ENCODE measurements around the gene TLE4. TPM values are rescaled to one million over a fixed set of nuclear protein-coding genes. Genes with fewer than 3 reads are reported as not detected.
"Not testable (repeated sequence)": the region's sequence is repeated elsewhere in the genome, so short reads cannot be mapped to it uniquely, and the experiment has no call there.

TLE4 gene
- total RNA-seq, result 10 to 100 TPM; 30.1 to 93.9 (median 56.2) TPM

GRCh38 chr9:79571309-79572031, at the start of gene TLE4:
TLE4 (plus strand) TSS chr9:79571965; CDS start chr9:79572791, 826 bp downstream.
- peak within 1 kb of the TSS; percentile 78 to 93 for H3K27ac ChIP-seq
- ATAC-seq (replicated peaks in 6 of 8), result peak; percentile 84 to 90 (median 88)
- in situ Hi-C loops (cut with MboI; ENCODE audit: low pct_unique_long_range_greater_than_20kb in 2 of 9, low sequenced_read_pairs in 9 of 9, unreplicated experiment in 9 of 9), result loop anchor here in 3 of 9 experiments (25.0 kb wide), 2 partner anchors 434 to 959 kb away; no protein-coding TSS in a partner anchor
- 0% methylated on average over 1 to 14 of the region's 48 CpGs; no CpG with 5 or more reads in 3 of the 10 experiments for WGBS, 10 experiments
- H3K4me1 ChIP-seq (replicated peaks in 1 of 2), result peaks cover 1 to 5% of the 10 kb centered on the region in 2 donors
- H3K4me3 ChIP-seq, result peak within 1 kb of the TSS; percentile 59 to 95 (median 91)

GRCh38 chr9:79522793-79523192, 49.0 kb upstream of the TLE4 start:
- in situ Hi-C loops (cut with MboI; ENCODE audit: low pct_unique_long_range_greater_than_20kb in 2 of 9, low sequenced_read_pairs in 9 of 9, unreplicated experiment in 9 of 9), result no loop called here
- Histone ChIP-seq H3K27ac (no peak overlapping the region), H3K4me3 (no peak overlapping the region), H3K4me1 (replicated peaks in 1 of 2) (no peaks in the 10 kb centered on the region)
- WGBS, 10 experiments, result 57 to 100% (median 91%) methylated on average over 1 to 4 of the region's 4 CpGs; no CpG with 5 or more reads in 1 of the 10 experiments
- ATAC-seq (replicated peaks in 6 of 8), result no peak

GRCh38 chr9:79524266-79524665, 47.5 kb upstream of the TLE4 start:
- no peak overlapping the region for H3K27ac ChIP-seq
- no peak overlapping the region for H3K4me3 ChIP-seq
- H3K4me1 ChIP-seq (replicated peaks in 1 of 2), result no peaks in the 10 kb centered on the region
- ATAC-seq (replicated peaks in 6 of 8), result no peak
- in situ Hi-C loops (cut with MboI; ENCODE audit: low pct_unique_long_range_greater_than_20kb in 2 of 9, low sequenced_read_pairs in 9 of 9, unreplicated experiment in 9 of 9), result no loop called here

DNA sequence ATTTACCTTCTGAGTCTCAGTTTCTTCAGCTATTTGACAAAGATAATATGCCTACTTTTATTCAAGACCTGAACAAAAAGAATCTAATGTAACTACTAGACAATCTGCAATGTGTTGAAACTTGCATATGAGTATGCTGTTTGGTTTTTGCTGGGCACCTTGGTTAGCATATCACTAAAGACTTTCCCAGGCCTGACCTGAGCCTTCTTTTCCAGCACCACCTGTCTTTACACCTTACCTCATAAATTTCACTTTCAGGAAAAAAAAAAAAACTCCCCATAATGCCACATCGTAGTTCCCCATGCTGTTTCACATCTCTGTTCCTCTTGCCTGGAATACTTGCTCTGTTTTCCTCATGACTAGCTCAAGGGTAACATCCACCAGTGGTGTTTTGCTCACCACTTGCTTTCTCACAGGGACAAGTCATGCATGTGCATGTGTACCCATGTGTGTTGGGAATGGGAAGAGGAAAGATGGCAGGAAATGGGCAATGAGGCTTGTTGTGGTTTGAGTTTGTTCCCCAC, 45.6 kb upstream of the TLE4 start:
- H3K4me3 ChIP-seq, result no peak overlapping the region
- no peak for ATAC-seq (replicated peaks in 6 of 8)
- H3K27ac ChIP-seq, result no peak overlapping the region
- in situ Hi-C loops (cut with MboI; ENCODE audit: low pct_unique_long_range_greater_than_20kb in 2 of 9, low sequenced_read_pairs in 9 of 9, unreplicated experiment in 9 of 9), result no loop called here
- no peaks in the 10 kb centered on the region for H3K4me1 ChIP-seq (replicated peaks in 1 of 2)
- 0 to 100% (median 67%) methylated on average over 1 of the region's 1 CpG; no CpG with 5 or more reads in 3 of the 10 experiments for WGBS, 10 experiments

DNA sequence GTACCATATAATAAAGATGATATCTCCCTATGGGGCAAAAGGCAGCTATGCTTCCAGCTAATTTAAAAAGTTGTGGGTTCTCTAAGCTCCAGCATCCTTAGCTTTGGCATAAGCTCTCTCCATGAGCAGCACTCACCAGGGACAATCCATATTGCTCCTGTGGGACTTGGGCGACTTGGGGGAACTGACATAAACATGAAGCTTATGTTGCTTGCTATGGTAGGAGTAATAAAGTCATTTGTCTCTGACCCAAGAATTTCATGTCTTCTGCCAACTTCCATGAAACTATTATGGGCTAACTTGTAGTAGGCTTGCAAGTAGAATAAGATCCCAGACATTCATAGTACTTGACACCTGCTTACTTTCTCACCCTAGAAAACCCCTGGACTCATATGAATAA, 36.2 kb upstream of the TLE4 start:
- ATAC-seq (replicated peaks in 6 of 8), result no peak
- 40 to 100% (median 100%) methylated on average over 1 of the region's 1 CpG; no CpG with 5 or more reads in 5 of the 10 experiments for WGBS, 10 experiments
- H3K4me1 ChIP-seq (replicated peaks in 1 of 2), result no peaks in the 10 kb centered on the region
- no peak overlapping the region for H3K4me3 ChIP-seq
- H3K27ac ChIP-seq, result no peak overlapping the region
- in situ Hi-C loops (cut with MboI; ENCODE audit: low pct_unique_long_range_greater_than_20kb in 2 of 9, low sequenced_read_pairs in 9 of 9, unreplicated experiment in 9 of 9), result no loop called here

- ATAC-seq (replicated peaks in 6 of 8), result no peak
- no peak overlapping the region for H3K27ac ChIP-seq
- no peak overlapping the region for H3K4me3 ChIP-seq
- WGBS, 10 experiments, result 15 to 100% (median 89%) methylated on average over 1 to 2 of the region's 2 CpGs
- in situ Hi-C loops (cut with MboI; ENCODE audit: low pct_unique_long_range_greater_than_20kb in 2 of 9, low sequenced_read_pairs in 9 of 9, unreplicated experiment in 9 of 9), result no loop called here
- no peaks in the 10 kb centered on the region for H3K4me1 ChIP-seq (replicated peaks in 1 of 2)
Measured at GRCh38 chr9:79537838-79538237, 33.9 kb upstream of the TLE4 start.

GRCh38 chr9:79542735-79543620, 28.8 kb upstream of the TLE4 start:
- 33 to 96% (median 85%) methylated on average over 2 to 3 of the region's 3 CpGs; no CpG with 5 or more reads in 5 of the 10 experiments for WGBS, 10 experiments
- no peaks in the 10 kb centered on the region for H3K4me1 ChIP-seq (replicated peaks in 1 of 2)
- in situ Hi-C loops (cut with MboI; ENCODE audit: low pct_unique_long_range_greater_than_20kb in 2 of 9, low sequenced_read_pairs in 9 of 9, unreplicated experiment in 9 of 9), result no loop called here
- no peak for ATAC-seq (replicated peaks in 6 of 8)
- H3K4me3 ChIP-seq, result no peak overlapping the region
- no peak overlapping the region for H3K27ac ChIP-seq

DNA sequence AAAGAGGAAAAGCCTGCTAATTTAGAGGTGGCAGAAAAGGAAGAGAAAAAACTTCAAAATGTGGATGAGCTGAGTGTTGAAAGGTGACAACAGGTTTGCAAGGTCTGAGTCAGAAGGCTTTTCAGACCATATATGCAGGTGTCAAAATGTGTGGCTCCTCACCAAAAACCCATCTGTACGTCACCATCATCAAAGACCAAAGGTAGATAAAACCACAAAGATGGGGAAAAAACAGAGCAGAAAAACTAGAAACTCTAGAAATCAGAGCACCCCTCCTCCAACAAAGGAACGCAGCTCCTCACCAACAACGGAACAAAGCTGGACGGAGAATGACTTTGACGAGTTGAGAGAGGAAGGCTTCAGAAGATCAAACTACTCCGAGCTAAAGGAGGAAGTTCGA, 27.4 kb upstream of the TLE4 start:
- ATAC-seq (replicated peaks in 6 of 8); H3K27ac ChIP-seq; in situ Hi-C loops (cut with MboI; ENCODE audit: low pct_unique_long_range_greater_than_20kb in 2 of 9, low sequenced_read_pairs in 9 of 9, unreplicated experiment in 9 of 9); H3K4me1 ChIP-seq (replicated peaks in 1 of 2); H3K4me3 ChIP-seq: not testable (repeated sequence)
- WGBS, 10 experiments, result 11 to 100% (median 85%) methylated on average over 1 to 7 of the region's 7 CpGs; no CpG with 5 or more reads in 1 of the 10 experiments

DNA sequence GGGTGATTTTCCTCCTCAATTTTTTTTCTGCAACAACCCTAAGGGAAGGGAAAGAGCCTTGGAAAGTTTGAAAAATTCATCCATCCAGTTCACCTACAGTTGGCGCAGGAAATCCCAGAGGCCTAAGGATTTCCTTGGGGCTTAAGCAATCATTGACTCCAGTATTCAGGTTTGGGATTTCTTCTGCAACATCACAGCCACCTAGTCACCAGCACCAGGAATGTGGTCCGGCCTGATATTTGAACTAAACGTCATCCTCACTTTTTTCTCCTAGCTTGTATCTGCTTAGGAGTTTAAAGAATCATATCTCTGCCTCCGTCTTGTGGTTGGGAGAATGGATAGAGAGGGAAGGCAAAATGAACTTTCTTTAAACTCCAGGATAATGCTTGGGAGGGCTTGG, 20.2 kb upstream of the TLE4 start:
- WGBS, 10 experiments, result 6 to 95% (median 82%) methylated on average over 1 to 4 of the region's 4 CpGs; no CpG with 5 or more reads in 2 of the 10 experiments
- in situ Hi-C loops (cut with MboI; ENCODE audit: low pct_unique_long_range_greater_than_20kb in 2 of 9, low sequenced_read_pairs in 9 of 9, unreplicated experiment in 9 of 9), result loop anchor here in 3 of 9 experiments (25.0 kb wide), 2 partner anchors 414 to 939 kb away; no protein-coding TSS in a partner anchor
- no peak for ATAC-seq (replicated peaks in 6 of 8)
- no peak overlapping the region for H3K4me3 ChIP-seq
- H3K27ac ChIP-seq, result no peak overlapping the region
- peaks cover 9 to 13% of the 10 kb centered on the region in 2 donors for H3K4me1 ChIP-seq (replicated peaks in 1 of 2)

DNA sequence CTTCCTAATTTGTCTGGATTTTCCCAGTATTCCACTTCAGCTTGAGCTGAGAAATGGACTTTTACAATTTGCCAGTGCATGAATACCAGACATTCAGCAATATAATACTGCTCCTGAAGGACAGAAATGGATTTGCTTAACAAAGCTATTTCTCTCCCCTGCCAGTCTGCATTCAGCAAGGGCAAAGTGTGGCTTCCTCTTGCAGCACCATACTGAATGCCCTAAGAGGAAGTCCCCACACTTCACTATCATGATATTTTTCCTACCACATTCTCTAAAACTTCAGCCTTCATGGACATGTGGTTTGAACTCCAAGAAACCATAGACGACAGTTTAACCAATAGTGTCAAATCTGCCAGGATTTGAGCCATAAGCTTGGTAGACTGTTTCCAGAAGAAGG, 19.8 kb upstream of the TLE4 start:
- H3K4me3 ChIP-seq, result no peak overlapping the region
- in situ Hi-C loops (cut with MboI; ENCODE audit: low pct_unique_long_range_greater_than_20kb in 2 of 9, low sequenced_read_pairs in 9 of 9, unreplicated experiment in 9 of 9), result loop anchor here in 3 of 9 experiments (25.0 kb wide), 2 partner anchors 415 to 940 kb away; no protein-coding TSS in a partner anchor
- peaks cover 9 to 13% of the 10 kb centered on the region in 2 donors for H3K4me1 ChIP-seq (replicated peaks in 1 of 2)
- 0 to 100% (median 82%) methylated on average over 1 of the region's 1 CpG; no CpG with 5 or more reads in 2 of the 10 experiments for WGBS, 10 experiments
- no peak for ATAC-seq (replicated peaks in 6 of 8)
- no peak overlapping the region for H3K27ac ChIP-seq

DNA sequence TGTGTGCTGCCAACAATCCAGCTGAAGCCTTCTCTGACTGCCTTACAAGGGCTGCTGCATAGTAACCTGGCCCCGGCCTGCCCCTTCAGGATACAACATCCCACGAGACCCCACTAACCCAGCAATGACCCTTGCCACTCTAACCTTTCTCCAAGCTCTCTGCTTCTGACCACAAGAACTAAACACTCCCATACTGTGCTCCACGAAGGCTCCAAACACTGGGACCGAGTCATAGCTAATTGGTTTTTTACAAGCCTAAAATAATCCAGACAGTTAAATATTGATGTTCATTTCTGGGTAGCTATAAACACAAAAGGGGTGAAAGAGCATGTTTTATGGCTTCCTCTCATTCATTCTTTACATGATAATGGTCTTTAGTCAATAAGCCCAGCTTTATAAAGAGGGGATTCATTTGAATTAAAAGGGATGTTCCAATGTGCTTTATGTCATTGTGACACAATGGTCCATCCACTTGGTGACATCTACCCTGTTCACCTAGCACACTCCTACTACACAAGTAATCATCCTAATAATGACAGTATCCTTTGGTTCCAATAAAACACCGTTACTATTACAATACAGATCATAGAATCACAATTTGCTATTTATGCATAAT, 16.2 kb upstream of the TLE4 start:
- WGBS, 10 experiments, result 3 to 50% (median 14%) methylated on average over 1 to 4 of the region's 5 CpGs; no CpG with 5 or more reads in 1 of the 10 experiments
- in situ Hi-C loops (cut with MboI; ENCODE audit: low pct_unique_long_range_greater_than_20kb in 2 of 9, low sequenced_read_pairs in 9 of 9, unreplicated experiment in 9 of 9), result loop anchor here in 3 of 9 experiments (25.0 kb wide), 2 partner anchors 418 to 943 kb away; no protein-coding TSS in a partner anchor
- H3K4me1 ChIP-seq (replicated peaks in 1 of 2), result peaks cover 11 to 26% of the 10 kb centered on the region in 2 donors
- ATAC-seq (replicated peaks in 6 of 8), result peak in 3 of 8 experiments; percentile 62 to 76 (median 67)
- no peak overlapping the region for H3K4me3 ChIP-seq
- H3K27ac ChIP-seq, result no peak overlapping the region

- 0 to 83% (median 54%) methylated on average over 1 to 3 of the region's 3 CpGs; no CpG with 5 or more reads in 1 of the 10 experiments for WGBS, 10 experiments
- Histone ChIP-seq H3K27ac (no peak overlapping the region), H3K4me3 (no peak overlapping the region), H3K4me1 (replicated peaks in 1 of 2) (peaks cover 11 to 26% of the 10 kb centered on the region in 2 donors)
- in situ Hi-C loops (cut with MboI; ENCODE audit: low pct_unique_long_range_greater_than_20kb in 2 of 9, low sequenced_read_pairs in 9 of 9, unreplicated experiment in 9 of 9), result loop anchor here in 3 of 9 experiments (25.0 kb wide), 2 partner anchors 422 to 947 kb away; no protein-coding TSS in a partner anchor
- peak in 5 of 8 experiments; percentile 68 to 78 (median 76) for ATAC-seq (replicated peaks in 6 of 8)
Measured at GRCh38 chr9:79559495-79560181, 12.1 kb upstream of the TLE4 start.
